H1 (cell line): ENCODE measurements around the gene ADRA2B. TPM values are rescaled to one million over a fixed set of nuclear protein-coding genes. Genes with fewer than 3 reads are reported as not detected.
"Not testable (repeated sequence)": the region's sequence is repeated elsewhere in the genome, so short reads cannot be mapped to it uniquely, and the experiment has no call there.

ENCODE experiments used
- CTCF ChIA-PET: fragments of 300-600 bp; sonication (Branson Sonifier 250); formaldehyde crosslinking; loops from one replicate; lab custom pipeline; 2021; ENCODE audit not compliant: partially characterized antibody; lab: Charles Lee
- POLR2A ChIA-PET: fragments of 300-600 bp; sonication (Branson Sonifier 250); formaldehyde crosslinking; loops from one replicate; lab custom pipeline; 2021; ENCODE audit warnings: inconsistent platforms; ENCODE audit not compliant: partially characterized antibody; lab: Charles Lee
- DNase-seq, 2 experiments: peaks; one replicate each; pipeline versions ENCODE4 v3.0.0 to v3.0.0-alpha.2; 2010 to 2022; ENCODE audit warnings: low spot score in 2 of 2, low read depth in 1 of 2, mixed read lengths in 1 of 2
- FAIRE-seq: peaks from 2 replicates; lab custom pipeline; 2011; peaks lifted over from hg19 to GRCh38; lab: Jason Lieb, UNC
- H2AFZ ChIP-seq: 2 replicates; pipeline ENCODE4 v1.8.1; 2012; ENCODE audit warnings: low read length, inconsistent platforms
- H2AK5ac ChIP-seq: 2 replicates; pipeline ENCODE4 v1.6.1; 2013; ENCODE audit warnings: low read depth, low read length
- H2BK120ac ChIP-seq: replicated peaks from 2 replicates; pipeline ENCODE3; 2013; ENCODE audit warnings: low read depth, low read length, inconsistent platforms
- H2BK12ac ChIP-seq: 2 replicates; pipeline ENCODE4 v1.6.1; 2013; ENCODE audit warnings: low read depth, low read length
- H2BK15ac ChIP-seq: 2 replicates; pipeline ENCODE4 v1.6.1; 2013; ENCODE audit warnings: low read length
- H2BK20ac ChIP-seq: 2 replicates; pipeline ENCODE4 v1.6.1; 2013; ENCODE audit warnings: low read length
- H2BK5ac ChIP-seq: 2 replicates; pipeline ENCODE4 v1.6.1; 2013; ENCODE audit warnings: low read depth, low read length
- H3K14ac ChIP-seq: 2 replicates; pipeline ENCODE4 v1.6.1; 2013; ENCODE audit warnings: inconsistent platforms; ENCODE audit not compliant: insufficient read length
- H3K18ac ChIP-seq: 2 replicates; pipeline ENCODE4 v1.6.1; 2013; ENCODE audit warnings: low read length; ENCODE audit errors: extremely low read depth
- H3K23ac ChIP-seq: 2 replicates; pipeline ENCODE4 v1.6.1; 2013; ENCODE audit warnings: inconsistent platforms; ENCODE audit not compliant: insufficient read length
- H3K23me2 ChIP-seq: 2 replicates; pipeline ENCODE4 v1.6.1; 2013; ENCODE audit warnings: low read depth, low read length
- H3K27ac ChIP-seq: 2 replicates; pipeline ENCODE4 v1.6.1; 2011; ENCODE audit warnings: low read depth, low read length, inconsistent platforms
- H3K27me3 ChIP-seq, 4 experiments: replicated peaks in 1 of 4; 1 replicate in 1 of 4; 2 replicates in 3 of 4; pipeline versions ENCODE4 v1.6.1 to v1.8.1; 2011 to 2013; ENCODE audit warnings: low read length in 3 of 4, mild to moderate bottlenecking in 3 of 4, inconsistent platforms in 2 of 4, mixed read lengths in 2 of 4, moderate library complexity in 1 of 4; ENCODE audit not compliant: control insufficient read depth in 3 of 4, insufficient read depth in 3 of 4; ENCODE audit errors: extremely low read depth in 1 of 4
- H3K36me3 ChIP-seq, 4 experiments: 2 replicates each; pipeline versions ENCODE4 v1.6.1 to v1.8.1; 2011 to 2013; ENCODE audit warnings: mild to moderate bottlenecking in 4 of 4, low read length in 3 of 4, moderate library complexity in 2 of 4, control low read depth in 1 of 4, inconsistent platforms in 1 of 4; ENCODE audit not compliant: insufficient read depth in 4 of 4, control insufficient read depth in 2 of 4
- H3K4ac ChIP-seq: replicated peaks from 2 replicates; pipeline ENCODE3; 2013; ENCODE audit warnings: low read length, low read depth, mixed read lengths, inconsistent platforms; ENCODE audit not compliant: insufficient read length
- H3K4me1 ChIP-seq, 4 experiments: replicated peaks in 1 of 4; 1 replicate in 1 of 4; 2 replicates in 3 of 4; pipeline versions ENCODE4 v1.6.1 to v1.8.1; 2011 to 2013; ENCODE audit warnings: low read length in 3 of 4, inconsistent platforms in 2 of 4, mixed read lengths in 1 of 4; ENCODE audit not compliant: insufficient read depth in 4 of 4, control insufficient read depth in 3 of 4
- H3K4me2 ChIP-seq, 2 experiments: 2 replicates each; pipeline versions ENCODE4 v1.6.1 to v1.8.1; 2011 to 2013; ENCODE audit warnings: low read depth in 2 of 2, low read length in 2 of 2, control low read depth in 1 of 2, inconsistent platforms in 1 of 2, mild to moderate bottlenecking in 1 of 2; ENCODE audit not compliant: insufficient read depth in 1 of 2
- H3K4me3 ChIP-seq, 4 experiments: fragments of 200-600, 300-600 bp in 1 of 4; sonication (generic), shearing (Covaris generic), sonication (Bioruptor Twin) in 1 of 4; 2 replicates each; pipeline versions ENCODE4 v1.5.1 to v1.8.1; 2011 to 2016; ENCODE audit warnings: low read length in 4 of 4, low read depth in 3 of 4, control low read depth in 2 of 4, inconsistent platforms in 2 of 4, mild to moderate bottlenecking in 2 of 4, mixed read lengths in 1 of 4, moderate library complexity in 1 of 4; ENCODE audit not compliant: insufficient read depth in 2 of 4; ENCODE audit errors: extremely low read depth in 1 of 4
- H3K56ac ChIP-seq: replicated peaks from 2 replicates; pipeline ENCODE3; 2013; ENCODE audit warnings: low read depth, mild to moderate bottlenecking, mixed read lengths, low read length, inconsistent platforms; ENCODE audit not compliant: insufficient read length
- H3K79me1 ChIP-seq: 2 replicates; pipeline ENCODE4 v1.6.1; 2013; ENCODE audit warnings: low read depth, low read length, control low read depth
- H3K79me2 ChIP-seq, 2 experiments: 2 replicates each; pipeline versions ENCODE4 v1.6.1 to v1.8.1; 2012 to 2013; ENCODE audit warnings: low read length in 2 of 2, mild to moderate bottlenecking in 2 of 2, inconsistent platforms in 1 of 2; ENCODE audit not compliant: insufficient read depth in 2 of 2, control insufficient read depth in 1 of 2
- H3K9ac ChIP-seq, 4 experiments: replicated peaks in 1 of 4; 1 replicate in 1 of 4; 2 replicates in 3 of 4; pipeline versions ENCODE4 v1.6.1 to v1.8.1; 2011 to 2013; ENCODE audit warnings: low read depth in 3 of 4, low read length in 3 of 4, control low read depth in 2 of 4, mild to moderate bottlenecking in 2 of 4, moderate library complexity in 2 of 4, inconsistent platforms in 1 of 4; ENCODE audit errors: extremely low read depth in 1 of 4
- H3K9me3 ChIP-seq, 2 experiments: 2 replicates each; pipeline versions ENCODE4 v1.6.1 to v1.8.1; 2012 to 2013; ENCODE audit warnings: mild to moderate bottlenecking in 2 of 2, moderate library complexity in 2 of 2, control low read depth in 1 of 2, inconsistent platforms in 1 of 2, low read depth in 1 of 2, low read length in 1 of 2, mixed read lengths in 1 of 2; ENCODE audit not compliant: insufficient read depth in 2 of 2
- H4K20me1 ChIP-seq, 2 experiments: replicated peaks in 1 of 2; 2 replicates each; pipeline versions ENCODE3 to v1.8.1; 2011 to 2013; ENCODE audit warnings: inconsistent platforms in 2 of 2, low read length in 2 of 2, mild to moderate bottlenecking in 1 of 2; ENCODE audit not compliant: insufficient read depth in 2 of 2, control insufficient read depth in 1 of 2
- H4K5ac ChIP-seq: 2 replicates; pipeline ENCODE4 v1.6.1; 2013; ENCODE audit warnings: low read length, low read depth, mixed read lengths, inconsistent platforms; ENCODE audit not compliant: insufficient read length
- H4K8ac ChIP-seq: 2 replicates; pipeline ENCODE4 v1.8.0; 2013; ENCODE audit warnings: mild to moderate bottlenecking, moderate library complexity, low read length, inconsistent platforms; ENCODE audit not compliant: insufficient read depth; ENCODE audit errors: extremely low read depth
- H4K91ac ChIP-seq: replicated peaks from 2 replicates; pipeline ENCODE3; 2013; ENCODE audit warnings: low read length, mixed read lengths, inconsistent platforms; ENCODE audit not compliant: insufficient read length
- WGBS, 2 experiments: shearing (Covaris generic) in 1 of 2; methylation state at CpG; one replicate each; pipeline versions ENCODE4 v1.1.6 to v1.1.7; 2013 to 2015; ENCODE audit warnings: low lambda C conversion rate in 2 of 2, mixed read lengths in 2 of 2, inconsistent platforms in 1 of 2, low coverage in 1 of 2, missing lambda C conversion rate in 1 of 2; ENCODE audit not compliant: insufficient replicate concordance in 2 of 2, insufficient coverage in 1 of 2, insufficient read length in 1 of 2; ENCODE audit errors: extremely low coverage in 1 of 2, missing lambda C conversion rate in 1 of 2; 5-methylcytosine and 5-hydroxymethylcytosine counted together
- polyA plus RNA-seq, 7 experiments: library from polyadenylated mRNA; depleted of rRNA in 3 of 7; stranded (reverse) in 5 of 7; unstranded in 2 of 7; fragments of >200 nt in 5 of 7; fragments of 200-250 nt in 2 of 7; gene quantifications; 1 replicate in 5 of 7; 2 replicates in 1 of 7; 4 replicates in 1 of 7; pipeline versions ENCODE4 v1.2.1 to v1.2.3, GENCODE V29; 2011 to 2013; ENCODE audit warnings: missing spikeins in 2 of 7, mixed read lengths in 2 of 7
- total RNA-seq: library from RNA; stranded (reverse); fragmentation: NEBNext Ultra II Directional; extraction: Animal tissue kit (Norgen Biotek cat#: 25700); gene quantifications from 2 replicates; pipeline ENCODE4 v1.2.1, GENCODE V29; 2021

The ADRA2B gene
- total and polyA plus RNA-seq, 2 of the 8 experiments (the other 6 are each of a cell fraction or from before 2014, with no cell fraction given), result 5.8 to 6.5 TPM

DNA sequence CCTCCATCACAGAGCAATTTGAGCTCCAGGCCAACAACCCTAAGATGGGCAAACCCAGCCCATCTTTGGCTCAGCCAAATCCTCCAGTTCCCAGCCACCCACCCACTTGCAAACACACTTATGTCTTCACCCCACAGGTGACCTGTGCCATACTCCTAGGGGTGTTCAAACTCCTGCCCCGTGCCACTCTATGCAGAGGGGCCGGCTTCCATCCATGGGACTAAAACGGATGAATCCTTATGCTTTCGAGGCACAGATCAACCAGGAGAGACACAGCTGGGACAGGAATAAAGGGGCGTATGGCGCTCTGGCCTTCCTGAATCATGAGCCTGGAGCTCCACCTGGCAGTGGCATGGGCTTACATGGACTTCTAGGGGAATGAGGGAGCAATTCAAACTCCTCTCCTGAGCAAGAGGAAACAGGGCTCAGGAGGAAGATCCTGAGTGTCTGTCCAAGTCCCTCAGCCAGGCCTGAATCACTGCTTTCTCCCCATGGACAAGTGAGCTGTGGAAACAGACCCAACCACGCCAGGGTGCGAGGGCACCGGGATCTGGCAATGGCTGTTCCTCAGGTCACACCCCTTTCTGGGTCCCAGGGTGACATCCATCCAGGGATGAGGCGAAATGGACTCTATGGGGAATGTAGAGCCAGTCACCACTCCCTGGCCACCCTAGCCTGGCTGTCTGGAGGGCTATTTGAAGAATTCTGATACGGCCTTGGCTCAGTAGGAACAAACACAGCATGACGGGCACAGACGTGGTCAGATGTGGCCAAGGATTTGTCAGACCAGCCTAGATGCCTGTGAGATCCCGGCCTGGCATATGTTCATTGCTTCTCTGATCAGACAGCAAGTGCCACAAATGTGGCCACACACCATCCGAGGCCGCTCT is 45.0 kb downstream of the ADRA2B start:
- H3K79me2 ChIP-seq, H2BK20ac ChIP-seq, POLR2A ChIA-PET, H2BK5ac ChIP-seq, H3K9ac ChIP-seq, H3K4me1 ChIP-seq, H3K9me3 ChIP-seq, H3K23ac ChIP-seq, H4K91ac ChIP-seq, H3K14ac ChIP-seq, H3K79me1 ChIP-seq, FAIRE-seq, H3K4me3 ChIP-seq, H3K27ac ChIP-seq, H3K4ac ChIP-seq, H4K5ac ChIP-seq, H2BK15ac ChIP-seq, H4K8ac ChIP-seq, H2BK12ac ChIP-seq, H2AFZ ChIP-seq, H3K23me2 ChIP-seq, H3K27me3 ChIP-seq, H3K4me2 ChIP-seq, H2BK120ac ChIP-seq, H3K18ac ChIP-seq, H4K20me1 ChIP-seq, H2AK5ac ChIP-seq, H3K56ac ChIP-seq, H3K36me3 ChIP-seq, DNase-seq: not testable (repeated sequence)
- WGBS, 2 experiments, result 83% methylated on average over 15 of the region's 16 CpGs; no CpG with 5 or more reads in 1 of the 2 experiments
- CTCF ChIA-PET, result interaction anchor here (1.1 to 1.3 kb wide), 3 partner anchors 16 to 47 kb away, joined by 3 to 8 read pairs (median 3); no protein-coding TSS in a partner anchor
